ENCODE data around the gene GARRE1.
"Not testable (repeated sequence)": the region's sequence is repeated elsewhere in the genome, so short reads cannot be mapped to it uniquely, and the experiment has no call there.

Gene GARRE1

DNA sequence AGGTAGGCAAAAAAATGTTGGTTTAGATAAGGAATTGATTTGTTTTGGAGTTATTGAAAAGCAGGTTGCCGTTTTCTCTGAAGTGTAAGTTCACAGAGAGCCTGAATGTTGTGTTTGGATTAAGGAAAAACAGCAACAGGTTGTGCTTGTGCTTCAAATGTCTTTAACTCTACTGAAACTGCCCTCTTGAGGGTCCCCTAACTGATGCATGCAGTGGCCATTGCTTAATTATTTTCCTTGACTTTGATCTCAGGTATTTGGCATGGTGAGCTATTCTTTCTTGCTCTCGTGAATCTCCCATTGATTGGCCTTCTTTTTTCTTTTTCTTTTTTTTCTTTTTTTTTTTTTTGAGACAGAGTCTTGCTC is 3.2 kb downstream of the GARRE1 start:
- DNase-seq (ENCODE audit: low read depth) = no peak

DNA sequence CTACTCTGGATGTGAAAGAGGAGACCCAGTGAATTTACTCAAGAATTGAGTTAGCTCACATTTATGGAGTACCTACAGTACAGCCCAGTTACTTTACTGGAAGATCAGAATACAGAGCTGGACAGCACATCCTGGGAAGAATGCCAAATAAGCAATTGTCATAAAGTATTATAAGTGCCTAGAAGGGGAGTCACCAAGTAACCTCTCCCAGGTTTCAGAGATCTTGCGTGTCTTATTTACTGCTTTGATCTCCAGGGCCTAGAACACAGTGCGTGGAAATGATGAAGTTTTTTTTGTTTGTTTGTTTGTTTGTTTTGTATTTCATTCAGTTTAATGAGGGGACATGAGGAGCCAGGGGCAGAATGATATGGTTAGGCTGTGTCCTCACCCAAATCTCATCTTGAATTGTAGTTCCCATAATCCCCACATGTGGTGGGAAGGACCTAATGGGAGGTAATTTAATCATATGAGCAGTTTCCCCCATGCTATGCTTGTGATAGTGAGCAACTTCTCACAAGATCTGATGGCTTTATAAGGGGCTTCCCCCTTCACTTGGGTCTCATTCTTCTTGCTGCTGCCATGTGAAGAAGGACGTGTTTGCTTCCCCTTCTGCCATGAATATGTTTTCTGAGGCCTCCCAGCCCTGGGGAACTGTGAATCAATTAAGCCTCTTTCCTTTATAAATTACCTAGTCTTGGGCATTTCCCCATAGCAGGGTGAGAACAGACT is 5.2 kb downstream of the GARRE1 start:
- DNase-seq (ENCODE audit: low read depth) = no peak

DNA sequence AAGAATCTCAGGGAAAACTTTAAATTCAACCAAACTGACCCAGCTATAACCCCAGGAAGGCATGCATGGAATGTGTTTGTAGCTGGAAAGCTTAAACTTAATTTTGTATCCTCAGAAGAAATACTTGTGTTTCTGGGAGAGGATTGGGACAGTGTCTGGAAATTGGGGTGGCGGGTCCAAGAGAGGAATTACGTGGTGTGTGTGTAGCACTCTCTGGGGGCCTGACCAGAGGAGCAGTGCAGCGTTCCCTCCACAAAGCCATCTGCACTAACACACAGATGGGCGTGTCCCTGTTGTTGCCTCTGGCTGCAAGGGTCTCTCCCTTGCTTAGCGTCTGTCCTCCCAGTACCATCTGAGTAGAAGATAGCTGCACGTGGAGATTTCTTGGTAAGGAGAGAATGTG is 6.4 kb downstream of the GARRE1 start:
- DNase-seq (ENCODE audit: low read depth) = no peak

DNA sequence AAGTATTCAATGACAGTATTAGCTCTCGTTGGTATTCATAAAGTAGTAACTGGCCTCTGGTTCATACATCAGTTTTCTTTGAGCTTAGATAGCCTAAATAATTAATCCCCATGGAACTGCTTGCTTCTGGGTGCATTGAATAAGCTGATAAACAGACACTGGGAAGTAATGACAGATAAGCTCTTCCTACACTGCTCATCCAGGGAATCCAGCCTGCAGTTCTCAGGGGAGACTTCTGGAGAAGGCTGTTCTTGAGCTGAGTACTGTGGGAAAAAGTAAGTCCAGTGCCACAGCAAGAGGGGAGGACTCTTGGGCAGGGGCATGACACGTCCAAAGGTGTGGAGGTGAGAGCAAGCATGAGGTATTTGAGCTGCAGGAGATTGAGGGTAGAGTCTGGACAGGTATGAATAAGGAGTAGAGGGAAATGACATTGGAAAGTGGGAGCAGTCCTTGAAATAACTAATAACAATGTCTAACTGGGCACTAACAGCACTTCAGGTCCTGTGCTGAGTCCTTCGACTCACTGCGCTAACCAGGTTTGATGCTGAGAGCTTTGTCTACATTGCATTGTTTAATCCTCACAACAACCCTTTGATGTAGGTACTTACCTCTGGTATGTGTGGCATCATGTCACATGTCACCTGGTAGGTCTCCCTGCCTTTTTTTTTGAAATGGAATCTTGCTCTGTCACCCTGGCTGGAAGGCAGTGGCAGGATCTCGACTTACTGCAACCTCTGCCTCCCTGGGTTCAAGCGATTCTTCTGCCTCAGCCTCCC is 7.2 kb downstream of the GARRE1 start:
- no peak for DNase-seq (ENCODE audit: low read depth)

DNA sequence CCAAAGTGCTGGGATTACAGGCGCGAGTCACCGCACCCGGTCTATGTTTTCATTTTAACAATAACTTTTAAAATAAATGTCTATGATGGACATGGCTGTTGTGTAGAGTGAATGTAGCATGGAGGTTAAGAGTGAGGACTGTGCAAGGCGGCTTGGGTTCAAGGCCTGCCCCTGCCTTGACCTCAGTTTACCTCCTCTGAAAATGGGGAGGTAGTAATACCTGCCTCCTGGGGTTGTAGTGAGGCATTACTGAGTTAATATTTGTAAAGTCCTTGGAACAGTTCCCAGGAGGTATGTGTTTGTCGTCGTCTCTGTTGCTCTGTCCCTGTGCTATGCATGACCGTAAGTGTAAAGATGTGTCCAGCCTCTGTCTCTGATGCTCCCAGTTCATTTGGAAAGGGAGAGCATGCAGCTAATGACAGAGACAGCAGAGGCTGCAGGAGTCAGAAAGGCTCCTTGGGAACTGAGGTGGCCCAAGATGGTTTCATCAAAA is 9.4 kb downstream of the GARRE1 start:
- DNase-seq (ENCODE audit: low read depth) = no peak

DNA sequence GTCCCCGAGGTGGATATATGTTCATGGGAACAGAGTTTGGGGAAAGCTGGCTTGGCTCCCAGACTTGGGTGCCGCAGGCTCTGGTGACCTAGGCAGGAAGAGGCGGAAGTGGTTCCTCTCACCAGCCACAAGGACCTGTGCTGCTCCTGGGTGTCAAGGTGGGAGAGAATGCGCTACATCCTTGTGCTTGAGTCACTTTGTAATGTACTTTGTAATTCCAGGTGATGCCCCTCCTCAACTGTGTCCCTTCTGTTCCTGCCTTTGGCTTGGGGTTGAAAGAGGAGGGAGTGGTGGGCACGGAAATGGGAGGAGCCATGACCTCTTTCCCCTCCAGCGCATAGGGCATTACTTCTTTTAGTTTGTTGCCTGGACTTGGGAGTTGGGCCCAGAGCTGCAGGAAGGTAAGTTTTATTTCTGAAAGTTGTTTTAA is 10.9 kb downstream of the GARRE1 start:
- DNase-seq (ENCODE audit: low read depth) = no peak

DNA sequence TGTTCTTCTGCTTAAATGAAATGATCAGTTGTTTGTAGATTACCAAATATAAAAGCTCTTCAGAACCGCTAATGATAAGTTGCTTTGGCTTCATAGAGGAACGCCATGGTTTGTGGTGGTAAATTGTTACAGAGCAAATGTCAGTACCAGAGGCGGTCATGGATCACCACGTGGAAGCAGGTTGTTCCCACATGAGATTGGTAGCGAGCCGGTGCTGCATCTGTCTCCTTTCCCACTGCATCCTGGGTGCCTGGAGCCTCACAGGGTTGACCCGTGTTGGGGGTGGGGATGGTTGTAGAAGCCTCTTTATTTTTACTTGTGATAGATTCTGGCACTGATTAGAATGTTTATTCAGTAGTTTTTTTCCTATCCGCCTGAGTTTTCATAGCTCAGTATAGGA is 14.7 kb downstream of the GARRE1 start:
- DNase-seq (ENCODE audit: low read depth) = no peak

DNA sequence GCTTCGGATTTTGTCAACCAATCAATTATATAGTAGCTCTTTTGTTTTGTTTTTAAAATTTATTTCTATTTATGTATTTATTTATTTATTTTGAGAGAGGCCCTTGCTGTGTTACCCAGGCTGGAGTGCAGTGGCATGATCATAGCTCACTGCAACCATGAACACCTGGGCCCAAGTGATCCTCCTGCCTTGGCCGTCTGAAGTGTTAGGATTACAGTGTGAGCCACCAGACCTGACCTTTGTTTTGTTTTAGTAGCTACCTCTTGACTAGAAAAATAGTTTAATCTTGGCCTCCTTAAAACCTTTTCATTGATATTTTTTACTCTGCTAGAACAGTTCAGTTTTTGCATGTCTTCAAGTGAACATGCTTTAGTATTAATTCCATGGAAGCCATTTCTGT is 15.1 kb downstream of the GARRE1 start:
- DNase-seq (ENCODE audit: low read depth) = no peak

DNA sequence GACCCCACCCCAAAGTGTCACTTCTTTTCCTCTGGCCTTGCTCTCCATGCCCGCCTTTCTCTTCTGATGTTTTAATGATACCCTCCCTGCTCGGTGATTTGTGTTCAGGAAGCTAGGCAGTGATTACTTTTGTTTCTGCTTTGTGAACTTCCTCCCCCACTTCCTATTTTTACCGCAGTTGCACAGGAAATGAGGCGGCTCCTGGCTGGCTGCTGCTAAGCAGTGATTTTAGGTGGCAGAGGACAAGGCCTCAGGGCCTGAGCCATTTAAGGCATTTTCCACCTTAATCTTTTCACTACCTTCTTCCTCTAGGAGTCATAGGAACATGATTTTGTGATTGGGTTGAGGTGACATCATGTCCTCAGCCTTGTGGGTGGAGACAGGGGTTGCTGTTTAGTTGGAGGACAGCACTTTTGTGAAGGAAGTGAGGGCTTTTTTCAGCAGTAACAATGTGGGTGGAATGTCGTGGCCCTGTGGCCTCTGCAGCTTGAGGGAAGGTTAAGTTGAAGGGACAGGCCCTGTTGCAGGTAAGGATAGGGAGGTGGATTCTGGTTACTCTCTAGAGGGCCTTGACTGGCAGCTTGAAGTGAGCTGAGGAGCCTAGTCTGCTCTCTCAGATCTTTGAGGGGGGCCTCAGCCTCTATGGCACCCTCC is 15.7 kb downstream of the GARRE1 start:
- peak; percentile 26 for DNase-seq (ENCODE audit: low read depth)

DNA sequence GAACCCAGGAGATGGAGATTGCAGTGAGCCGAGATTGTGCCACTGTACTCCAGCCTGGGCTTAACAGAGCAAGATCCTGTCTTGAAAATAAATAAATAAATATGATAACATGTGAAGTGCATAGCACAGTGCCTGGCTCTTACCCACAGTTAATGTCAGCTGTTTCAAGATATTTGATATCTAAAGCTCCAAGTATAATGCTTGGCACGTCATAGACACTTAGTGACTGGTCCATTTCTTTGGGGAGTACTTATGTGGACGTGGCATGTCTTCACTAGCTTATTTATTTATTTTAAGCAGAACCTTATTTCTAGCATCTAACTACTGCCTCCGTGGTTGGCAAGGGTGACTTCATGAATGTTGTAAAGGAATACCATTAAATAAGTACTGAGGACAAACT is 18.8 kb downstream of the GARRE1 start:
- DNase-seq (ENCODE audit: low read depth) = no peak

DNA sequence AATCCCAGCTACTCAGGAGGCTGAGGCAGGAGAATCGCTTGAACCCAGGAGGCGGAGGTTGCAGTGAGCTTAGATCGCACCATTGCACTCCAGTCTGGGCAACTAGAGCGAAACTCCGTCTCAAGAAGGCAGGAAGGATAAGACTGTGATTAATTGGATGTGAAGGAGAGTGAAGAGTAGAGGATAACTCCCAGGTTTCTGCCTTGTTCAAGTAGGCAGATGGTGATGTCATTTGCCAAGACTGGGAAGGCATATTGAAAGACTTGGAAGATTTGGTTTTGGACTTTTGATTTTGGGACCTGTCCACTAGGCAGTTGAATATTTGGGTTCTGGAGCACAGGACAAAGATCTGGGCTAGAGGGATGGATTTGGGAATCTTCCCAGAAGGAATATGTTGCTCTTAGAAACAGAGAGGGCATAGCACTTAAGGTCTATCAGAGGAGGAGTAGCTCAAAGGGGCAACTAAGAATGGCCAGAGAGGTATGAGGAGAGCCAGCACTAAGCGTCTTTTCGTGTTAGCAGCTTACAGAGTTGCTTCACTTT is 20.0 kb downstream of the GARRE1 start:
- no peak for DNase-seq (ENCODE audit: low read depth)

DNA sequence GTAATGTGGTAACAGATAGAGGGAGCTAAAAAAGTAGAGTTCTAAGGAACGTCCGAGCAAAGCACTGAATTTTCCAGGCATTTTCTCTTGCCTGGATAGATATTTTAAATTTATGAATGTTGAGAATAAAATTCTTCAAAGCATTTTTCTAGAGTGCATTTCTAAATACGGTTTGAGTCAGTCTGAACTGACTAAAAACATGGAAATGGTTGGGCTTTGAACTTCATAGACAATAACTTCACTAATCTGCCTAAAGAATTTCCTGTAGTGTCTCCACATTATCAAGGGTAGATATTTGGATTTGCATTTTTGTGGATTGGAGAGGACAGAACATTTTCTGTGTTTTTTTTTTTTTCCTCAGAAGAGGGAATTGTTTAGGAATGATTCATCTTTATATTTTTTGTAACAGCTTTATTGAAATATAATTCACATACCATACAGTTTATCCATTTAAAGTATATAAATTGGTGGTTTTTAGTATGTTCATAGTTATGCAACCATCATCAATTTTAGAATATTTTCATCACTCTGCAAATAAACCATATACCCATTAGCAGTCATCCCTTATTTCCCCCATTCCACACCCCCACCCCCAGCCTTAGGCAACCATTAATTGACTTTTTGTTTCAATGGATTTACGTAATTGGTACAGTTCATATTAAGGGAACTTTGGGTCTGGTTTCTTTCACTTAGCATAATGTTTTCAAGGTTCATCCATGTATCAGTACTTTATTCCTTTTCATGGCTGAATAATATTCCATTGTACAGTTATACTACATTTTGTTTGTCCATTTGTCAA is 20.7 kb downstream of the GARRE1 start:
- DNase-seq (ENCODE audit: low read depth) = no peak

DNA sequence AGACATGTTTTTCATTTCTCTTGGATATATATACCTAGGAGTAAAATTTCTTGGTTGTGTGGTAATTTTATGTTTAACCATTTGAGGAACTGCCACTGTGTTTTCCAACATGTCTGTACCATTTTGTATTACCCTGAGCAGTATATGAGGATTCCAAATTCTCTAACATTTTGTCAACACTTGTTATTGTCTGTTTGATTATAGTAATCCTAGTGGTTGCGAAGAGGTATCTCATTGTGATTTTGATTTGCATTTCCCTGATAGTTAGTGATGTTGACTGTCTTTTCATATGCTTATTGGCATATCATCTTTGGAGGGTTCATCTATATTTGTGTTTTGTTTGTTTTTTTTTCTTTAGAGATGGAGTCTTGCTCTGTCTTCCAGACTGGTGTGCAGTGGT is 21.4 kb downstream of the GARRE1 start:
- DNase-seq (ENCODE audit: low read depth) = no peak

DNA sequence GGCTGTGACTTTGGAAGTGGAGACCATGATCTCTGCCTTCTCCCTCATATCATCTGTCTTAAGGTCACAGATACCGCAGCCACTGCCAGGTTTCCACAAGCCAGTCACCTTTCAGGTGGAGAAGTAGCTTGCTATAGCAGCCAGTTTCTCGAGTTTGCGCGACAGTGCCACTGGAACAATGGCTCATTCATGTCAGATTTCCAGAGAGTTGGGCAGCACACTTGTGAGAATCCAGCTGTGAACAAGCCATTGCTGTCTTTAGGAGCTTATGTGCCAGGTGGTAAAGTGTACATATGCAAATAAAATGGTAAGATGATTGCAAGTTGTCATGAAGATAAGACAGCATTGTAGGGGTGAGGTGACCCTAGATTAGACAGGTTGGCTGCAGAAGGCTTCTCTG is 22.3 kb downstream of the GARRE1 start:
- no peak for DNase-seq (ENCODE audit: low read depth)

DNA sequence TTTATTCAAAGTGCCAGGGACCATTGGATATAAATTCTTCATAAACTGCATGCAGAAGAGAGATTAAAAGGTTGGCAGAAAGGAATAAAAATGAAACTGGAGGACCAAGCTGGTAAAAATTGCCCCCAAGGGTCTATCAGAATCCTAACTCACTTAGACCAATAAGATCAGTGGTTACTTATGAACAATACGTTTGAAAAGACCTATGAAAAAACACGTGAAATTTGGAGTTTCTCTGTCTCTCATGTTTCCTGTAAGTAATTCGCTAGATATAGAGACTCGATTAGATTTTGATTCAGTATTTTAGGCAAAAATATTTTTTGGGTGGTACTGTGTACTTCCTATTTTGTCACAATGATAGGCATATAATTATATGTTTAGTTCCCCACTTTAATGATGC is 22.9 kb downstream of the GARRE1 start:
- DNase-seq (ENCODE audit: low read depth) = no peak

DNA sequence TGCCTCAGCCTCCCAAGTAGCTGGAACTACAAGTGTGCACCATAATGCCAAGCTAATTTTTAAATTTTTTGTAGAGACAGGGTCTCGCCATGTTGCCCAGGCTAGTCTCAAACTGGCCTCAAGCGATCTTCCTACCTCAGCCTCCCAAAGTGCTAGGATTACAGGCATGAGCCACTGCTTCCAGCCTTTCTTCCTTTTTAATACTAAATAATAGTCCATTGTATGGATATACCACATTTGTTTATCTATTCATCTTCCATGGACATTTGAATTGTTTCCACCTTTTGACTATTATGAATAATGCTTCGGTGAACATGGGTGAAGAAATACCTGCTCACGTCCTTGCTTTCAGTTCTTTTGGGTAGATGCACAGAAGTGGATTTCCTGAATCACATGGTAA is 24.4 kb downstream of the GARRE1 start:
- no peak for DNase-seq (ENCODE audit: low read depth)

DNA sequence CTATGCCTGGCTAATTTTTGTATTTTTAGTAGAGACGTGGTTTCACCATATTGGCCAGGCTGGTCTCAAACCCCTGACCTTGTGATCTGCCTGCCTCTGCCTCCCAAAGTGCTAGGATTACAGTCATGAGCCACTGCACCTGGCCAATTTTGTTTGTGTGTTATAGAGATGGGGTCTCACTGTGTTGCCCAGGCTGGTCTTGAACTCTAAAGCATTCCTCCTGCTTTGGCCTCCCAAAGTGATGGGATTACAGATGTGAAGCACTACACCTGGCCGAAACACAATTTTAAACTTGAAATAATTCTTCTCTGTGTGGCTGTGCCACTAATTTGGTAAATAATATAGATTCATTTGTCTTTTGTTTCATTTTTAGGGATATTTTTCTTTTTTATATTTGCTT is 27.1 kb downstream of the GARRE1 start:
- not testable (repeated sequence) for DNase-seq (ENCODE audit: low read depth)

DNA sequence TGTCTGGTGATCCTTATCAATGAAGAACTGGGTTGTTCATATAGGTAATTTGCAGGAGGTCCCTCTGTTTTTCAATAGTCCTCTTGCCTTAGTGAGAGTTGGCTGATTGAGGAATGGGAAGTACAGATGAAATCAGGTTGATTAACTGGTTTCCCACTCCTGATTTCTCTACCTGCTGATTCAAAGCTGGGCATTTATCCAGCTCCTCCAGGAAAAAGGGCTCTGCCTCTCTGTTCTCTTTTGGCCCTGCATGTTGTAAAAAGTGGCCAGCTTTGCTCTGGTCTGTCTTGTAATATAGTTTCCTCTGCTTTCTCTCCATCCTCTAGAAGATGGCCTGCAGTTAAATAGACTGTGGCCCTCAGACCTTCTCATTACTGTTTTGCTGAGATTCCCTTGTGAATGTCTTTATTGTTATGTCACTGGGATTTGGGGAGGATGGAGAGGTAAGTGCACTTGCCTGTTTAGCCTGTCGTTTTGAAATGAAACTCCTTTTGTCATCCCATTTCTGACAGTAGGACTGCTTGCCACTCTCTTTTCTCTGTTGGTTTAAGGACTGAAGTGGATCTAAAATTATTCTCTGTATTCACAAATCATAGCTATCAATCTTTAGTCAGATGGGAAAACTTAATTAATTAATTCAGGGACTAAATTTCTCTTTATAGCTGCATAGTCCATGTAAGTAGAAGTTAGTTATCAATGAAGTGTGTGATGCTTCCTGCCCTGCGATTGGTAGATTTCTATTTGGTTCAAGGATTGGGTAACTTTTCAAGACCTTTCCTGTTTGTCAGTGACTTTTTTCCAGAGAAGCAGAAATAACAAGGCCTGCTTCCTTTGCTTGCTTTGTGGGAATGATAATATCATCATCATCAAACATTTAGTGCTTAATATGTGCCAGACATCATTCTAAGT is 28.5 kb downstream of the GARRE1 start:
- DNase-seq (ENCODE audit: low read depth) = no peak

DNA sequence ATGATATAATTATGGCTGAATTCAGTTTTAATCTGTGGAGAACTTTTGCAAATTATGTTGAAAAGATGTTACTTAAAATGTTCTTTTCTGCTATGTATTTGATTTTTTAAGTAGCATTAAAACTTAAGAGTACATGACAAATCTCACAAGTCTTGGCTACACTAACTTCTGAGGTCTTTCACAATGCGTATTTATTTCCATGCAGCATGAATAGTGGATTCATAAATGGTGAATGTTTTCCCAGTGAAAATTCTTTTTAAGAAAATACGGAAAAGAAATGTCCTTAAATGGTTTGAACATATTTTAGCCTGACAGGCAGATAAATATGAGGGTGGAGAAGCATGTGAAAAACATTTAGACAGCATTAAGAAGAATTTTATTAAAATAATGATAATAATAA is 30.2 kb downstream of the GARRE1 start:
- no peak for DNase-seq (ENCODE audit: low read depth)

DNA sequence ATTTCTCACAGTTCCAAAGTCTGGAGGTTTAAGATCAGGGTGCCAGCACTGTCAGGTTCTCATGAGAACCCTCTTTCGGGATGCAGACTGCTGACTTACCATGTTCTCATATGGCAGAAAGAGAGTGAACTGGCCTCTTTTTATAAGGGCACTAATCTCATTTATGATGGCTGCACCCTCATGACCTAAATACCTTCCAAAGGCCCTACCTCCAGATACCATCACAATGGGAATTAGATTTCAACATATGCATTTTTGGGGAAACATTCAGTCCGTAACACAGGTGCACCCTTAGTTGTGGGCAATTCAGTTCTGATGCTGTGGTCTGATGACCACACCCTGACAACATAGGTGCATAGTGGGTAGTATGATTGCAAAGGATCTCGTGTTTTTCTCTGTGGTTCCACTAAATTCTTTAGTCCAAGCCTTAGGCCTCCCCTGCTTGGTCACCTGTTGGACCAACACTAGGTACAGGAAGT is 33.3 kb downstream of the GARRE1 start:
- DNase-seq (ENCODE audit: low read depth) = no peak

DNA sequence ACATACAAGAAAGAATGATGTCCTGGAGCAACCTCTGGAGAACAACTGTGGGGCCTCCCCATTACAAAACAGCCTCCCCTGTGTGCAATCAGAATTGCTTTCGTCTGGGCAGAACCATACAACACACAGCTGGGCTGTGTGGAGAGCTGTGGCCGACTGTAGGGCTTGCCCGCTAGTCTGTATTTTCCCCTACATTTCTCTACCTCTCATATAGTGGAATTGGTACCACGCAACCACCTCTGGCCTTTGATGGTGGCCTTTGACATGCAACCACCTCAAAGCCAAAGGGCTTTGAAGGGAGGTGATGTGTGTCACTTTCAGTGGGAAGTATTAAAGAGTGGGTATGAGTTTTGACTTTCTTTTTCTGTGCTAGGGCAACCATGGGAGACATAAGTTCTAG is 34.0 kb downstream of the GARRE1 start:
- DNase-seq (ENCODE audit: low read depth) = no peak

Measured in stimulated activated CD8-positive, alpha-beta memory T cell treated with anti-CD3 and anti-CD28 coated beads, Interleukin-7, amount 100 ng/mL, for 24 hours (primary cell).